ENCODE results near the gene P3H1. TPM values are rescaled to one million over a fixed set of nuclear protein-coding genes. Genes with fewer than 3 reads are reported as not detected.
A peak's percentile ranks its signal among the peaks of the same experiment; 100 is the strongest.

The P3H1 gene
- total RNA-seq, 4 donors from 2014 or later, result 9.4 to 26.8 (median 13.5) TPM

GRCh38 chr1:42746436-42747105, 20.3 kb downstream of the P3H1 start:
- WGBS, 2 donors, result 87 to 93% methylated on average over 8 to 12 of the region's 12 CpGs
- peak in 1 of 2 donors; percentile 68 for DNase-seq (ENCODE audit: low spot score in 2 of 2)
- intact Hi-C loops (cut with DNase I; ENCODE audit: low total_unique reads), result no loop called here
- H3K4me3 ChIP-seq (ENCODE audit: low read depth, poor library complexity, severe bottlenecking), result no peak overlapping the region
- TF ChIP-seq, protein P1, sequence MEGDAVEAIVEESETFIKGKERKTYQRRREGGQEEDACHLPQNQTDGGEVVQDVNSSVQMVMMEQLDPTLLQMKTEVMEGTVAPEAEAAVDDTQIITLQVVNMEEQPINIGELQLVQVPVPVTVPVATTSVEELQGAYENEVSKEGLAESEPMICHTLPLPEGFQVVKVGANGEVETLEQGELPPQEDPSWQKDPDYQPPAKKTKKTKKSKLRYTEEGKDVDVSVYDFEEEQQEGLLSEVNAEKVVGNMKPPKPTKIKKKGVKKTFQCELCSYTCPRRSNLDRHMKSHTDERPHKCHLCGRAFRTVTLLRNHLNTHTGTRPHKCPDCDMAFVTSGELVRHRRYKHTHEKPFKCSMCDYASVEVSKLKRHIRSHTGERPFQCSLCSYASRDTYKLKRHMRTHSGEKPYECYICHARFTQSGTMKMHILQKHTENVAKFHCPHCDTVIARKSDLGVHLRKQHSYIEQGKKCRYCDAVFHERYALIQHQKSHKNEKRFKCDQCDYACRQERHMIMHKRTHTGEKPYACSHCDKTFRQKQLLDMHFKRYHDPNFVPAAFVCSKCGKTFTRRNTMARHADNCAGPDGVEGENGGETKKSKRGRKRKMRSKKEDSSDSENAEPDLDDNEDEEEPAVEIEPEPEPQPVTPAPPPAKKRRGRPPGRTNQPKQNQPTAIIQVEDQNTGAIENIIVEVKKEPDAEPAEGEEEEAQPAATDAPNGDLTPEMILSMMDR (IDR thresholded peaks at IDR 0.05), result no peak
- no peak for TF ChIP-seq POLR2A (IDR thresholded peaks at IDR 0.05)

GRCh38 chr1:42745851-42746250, 21.0 kb downstream of the P3H1 start:
- H3K4me3 ChIP-seq (ENCODE audit: low read depth, poor library complexity, severe bottlenecking), result no peak overlapping the region
- DNase-seq (ENCODE audit: low spot score in 2 of 2), result peak in 1 of 2 donors; percentile 82
- 81 to 90% methylated on average over 7 to 8 of the region's 8 CpGs for WGBS, 2 donors
- intact Hi-C loops (cut with DNase I; ENCODE audit: low total_unique reads), result no loop called here
- TF ChIP-seq, protein P1 (IDR thresholded peaks at IDR 0.05), result no peak
- no peak for TF ChIP-seq POLR2A (IDR thresholded peaks at IDR 0.05)

DNA sequence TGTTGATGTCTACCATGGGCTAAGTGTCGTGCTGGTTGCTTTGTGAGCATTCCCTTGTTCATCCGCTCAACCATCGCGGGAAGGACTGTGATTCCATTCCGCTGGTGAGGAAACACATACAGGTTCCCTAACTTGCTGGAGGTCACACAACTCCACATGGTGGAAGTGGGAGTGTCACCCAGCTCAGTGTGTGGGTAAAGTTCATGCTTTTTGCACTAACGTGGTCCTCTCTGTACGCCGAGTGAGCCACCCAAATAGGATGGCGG, 22.7 kb downstream of the P3H1 start:
- intact Hi-C loops (cut with DNase I; ENCODE audit: low total_unique reads), result no loop called here
- WGBS, 2 donors, result 88 to 92% methylated on average over 9 of the region's 9 CpGs
- TF ChIP-seq, protein P1 (IDR thresholded peaks at IDR 0.05), result no peak
- TF ChIP-seq POLR2A (IDR thresholded peaks at IDR 0.05), result no peak
- no peak overlapping the region for H3K4me3 ChIP-seq (ENCODE audit: low read depth, poor library complexity, severe bottlenecking)
- peak in 1 of 2 donors; percentile 26 for DNase-seq (ENCODE audit: low spot score in 2 of 2)

- TF ChIP-seq POLR2A (IDR thresholded peaks at IDR 0.05), result no peak
- TF ChIP-seq, protein P1 (IDR thresholded peaks at IDR 0.05), result no peak
- DNase-seq (ENCODE audit: low spot score in 2 of 2), result peak in 1 of 2 donors; percentile 76
- 54 to 63% methylated on average over 21 of the region's 21 CpGs for WGBS, 2 donors
- intact Hi-C loops (cut with DNase I; ENCODE audit: low total_unique reads), result no loop called here
- no peak overlapping the region for H3K4me3 ChIP-seq (ENCODE audit: low read depth, poor library complexity, severe bottlenecking)
Observed at GRCh38 chr1:42743317-42744147, 23.3 kb downstream of the P3H1 start.

- no peak overlapping the region for H3K4me3 ChIP-seq (ENCODE audit: low read depth, poor library complexity, severe bottlenecking)
- 41 to 58% methylated on average over 9 of the region's 9 CpGs for WGBS, 2 donors
- intact Hi-C loops (cut with DNase I; ENCODE audit: low total_unique reads), result no loop called here
- no peak for DNase-seq (ENCODE audit: low spot score in 2 of 2)
- TF ChIP-seq POLR2A (IDR thresholded peaks at IDR 0.05), result no peak
- TF ChIP-seq, protein P1 (IDR thresholded peaks at IDR 0.05), result no peak
Observed at GRCh38 chr1:42742617-42743316, 24.1 kb downstream of the P3H1 start.
